ENCODE results near the gene PCYT2. TPM values are rescaled to one million over a fixed set of nuclear protein-coding genes. Genes with fewer than 3 reads are reported as not detected.
"Not testable (repeated sequence)": the region's sequence is repeated elsewhere in the genome, so short reads cannot be mapped to it uniquely, and the experiment has no call there.

PCYT2 gene
- total RNA-seq, 1 donor from 2014 or later, result 26.8 TPM

GRCh38 chr17:81918832-81919545 lies 7.8 kb upstream of the PCYT2 start:
- H3K27ac Mint-ChIP-seq (ENCODE audit: unreplicated experiment), result no peak overlapping the region

GRCh38 chr17:81918333-81918669 lies 7.1 kb upstream of the PCYT2 start:
- Mint-ChIP-seq H3K36me3 (ENCODE audit: low read depth, unreplicated experiment) (peaks cover 25% of the 10 kb centered on the region), H3K27me3 (ENCODE audit: unreplicated experiment) (peaks cover 18% of the 10 kb centered on the region), H3K27ac (ENCODE audit: unreplicated experiment) (peak overlapping the region; percentile 36), H3K4me3 (ENCODE audit: unreplicated experiment) (peak overlapping the region; percentile 86)
- H3K4me1 Mint-ChIP-seq (ENCODE audit: unreplicated experiment); DNase-seq (ENCODE audit: low spot score); H3K9me3 Mint-ChIP-seq (ENCODE audit: unreplicated experiment): not testable (repeated sequence)

More at GRCh38 chr17:81918832-81919545, 7.8 kb upstream of the PCYT2 start:
- Mint-ChIP-seq H3K4me1 (ENCODE audit: unreplicated experiment) (peaks cover 4% of the 10 kb centered on the region), H3K36me3 (ENCODE audit: low read depth, unreplicated experiment) (peaks cover 22% of the 10 kb centered on the region), H3K4me3 (ENCODE audit: unreplicated experiment) (peak overlapping the region; percentile 86), H3K27me3 (ENCODE audit: unreplicated experiment) (peaks cover 15% of the 10 kb centered on the region), H3K9me3 (ENCODE audit: unreplicated experiment) (no peaks in the 10 kb centered on the region)
- no peak for DNase-seq (ENCODE audit: low spot score)
- TF ChIP-seq CTCF (IDR thresholded peaks at IDR 0.05; ENCODE audit: unreplicated experiment), result no peak

- DNase-seq (ENCODE audit: low spot score), result peak; percentile 68
- Mint-ChIP-seq H3K36me3 (ENCODE audit: low read depth, unreplicated experiment) (peaks cover 30% of the 10 kb centered on the region), H3K9me3 (ENCODE audit: unreplicated experiment) (no peaks in the 10 kb centered on the region), H3K27me3 (ENCODE audit: unreplicated experiment) (peaks cover 21% of the 10 kb centered on the region), H3K27ac (ENCODE audit: unreplicated experiment) (peak within 1 kb of the TSS; percentile 36), H3K4me3 (ENCODE audit: unreplicated experiment) (peak within 1 kb of the TSS; percentile 86), H3K4me1 (ENCODE audit: unreplicated experiment) (peaks cover 4% of the 10 kb centered on the region)
- no peak for TF ChIP-seq CTCF (IDR thresholded peaks at IDR 0.05; ENCODE audit: unreplicated experiment)
Observed at GRCh38 chr17:81917565-81918332, 6.5 kb upstream of the PCYT2 start, which contains the start of gene SIRT7. SIRT7 (minus strand) TSS chr17:81918176; CDS start chr17:81918131, 45 bp downstream.

GRCh38 chr17:81916234-81917001 lies 5.2 kb upstream of the PCYT2 start:
- Mint-ChIP-seq H3K4me3 (ENCODE audit: unreplicated experiment) (peak overlapping the region; percentile 76), H3K4me1 (ENCODE audit: unreplicated experiment) (peaks cover 4% of the 10 kb centered on the region), H3K27me3 (ENCODE audit: unreplicated experiment) (peaks cover 23% of the 10 kb centered on the region), H3K27ac (ENCODE audit: unreplicated experiment) (no peak overlapping the region), H3K36me3 (ENCODE audit: low read depth, unreplicated experiment) (peaks cover 30% of the 10 kb centered on the region), H3K9me3 (ENCODE audit: unreplicated experiment) (no peaks in the 10 kb centered on the region)
- DNase-seq (ENCODE audit: low spot score), result no peak
- TF ChIP-seq CTCF (IDR thresholded peaks at IDR 0.05; ENCODE audit: unreplicated experiment), result no peak

- no peak for TF ChIP-seq CTCF (IDR thresholded peaks at IDR 0.05; ENCODE audit: unreplicated experiment)
- Mint-ChIP-seq H3K36me3 (ENCODE audit: low read depth, unreplicated experiment) (peaks cover 30% of the 10 kb centered on the region), H3K27ac (ENCODE audit: unreplicated experiment) (no peak overlapping the region), H3K9me3 (ENCODE audit: unreplicated experiment) (no peaks in the 10 kb centered on the region), H3K4me1 (ENCODE audit: unreplicated experiment) (peaks cover 4% of the 10 kb centered on the region), H3K27me3 (ENCODE audit: unreplicated experiment) (peaks cover 25% of the 10 kb centered on the region), H3K4me3 (ENCODE audit: unreplicated experiment) (no peak overlapping the region)
- DNase-seq (ENCODE audit: low spot score), result no peak
Observed at GRCh38 chr17:81915331-81915730, 4.1 kb upstream of the PCYT2 start.

Data from endothelial cell (in vitro differentiated cells).